Measurements from ENCODE around the gene TMSB4X. TPM values are rescaled to one million over a fixed set of nuclear protein-coding genes. Genes with fewer than 3 reads are reported as not detected.
"Not testable (repeated sequence)": the region's sequence is repeated elsewhere in the genome, so short reads cannot be mapped to it uniquely, and the experiment has no call there.

The TMSB4X gene
- total RNA-seq, 2 experiments from 2014 or later, result 10,813 to 11,021 TPM

GRCh38 chrX:13005661-13006473 lies 31.0 kb downstream of the TMSB4X start:
- Mint-ChIP-seq H3K4me1 (peaks cover 79% of the 10 kb centered on the region), H3K27me3 (no peaks in the 10 kb centered on the region), H3K27ac (peak overlapping the region; percentile 97), H3K9me3 (no peaks in the 10 kb centered on the region), H3K4me3 (peak overlapping the region; percentile 55), H3K36me3 (ENCODE audit: low read depth) (no peaks in the 10 kb centered on the region)
- ChIA-PET POLR2A (interaction anchor here (0.7 to 20.8 kb wide), 11 partner anchors 6 to 81 kb away, joined by 3 to 693 read pairs (median 5); partner anchors contain the start of gene TMSB4X), CTCF (interaction anchor here (0.6 to 2.4 kb wide), 10 partner anchors 28 to 382 kb away, joined by 3 to 9 read pairs (median 4); no protein-coding TSS in a partner anchor)
- no peak for DNase-seq

GRCh38 chrX:13007519-13008188 lies 32.7 kb downstream of the TMSB4X start:
- H3K27ac Mint-ChIP-seq, result peak overlapping the region; percentile 44
- ChIA-PET CTCF (interaction anchor here (1.3 to 1.6 kb wide), 2 partner anchors 30 to 85 kb away, joined by 3 read pairs; no protein-coding TSS in a partner anchor), POLR2A (interaction anchor here (2.0 to 20.8 kb wide), 4 partner anchors 28 to 79 kb away, joined by 6 to 693 read pairs (median 194); partner anchors contain the start of gene TMSB4X)
- no peak for DNase-seq
- H3K36me3 Mint-ChIP-seq (ENCODE audit: low read depth), result no peaks in the 10 kb centered on the region
- H3K27me3 Mint-ChIP-seq, result no peaks in the 10 kb centered on the region
- no peak overlapping the region for H3K4me3 Mint-ChIP-seq
- peaks cover 76% of the 10 kb centered on the region for H3K4me1 Mint-ChIP-seq
- H3K9me3 Mint-ChIP-seq, result no peaks in the 10 kb centered on the region

DNA sequence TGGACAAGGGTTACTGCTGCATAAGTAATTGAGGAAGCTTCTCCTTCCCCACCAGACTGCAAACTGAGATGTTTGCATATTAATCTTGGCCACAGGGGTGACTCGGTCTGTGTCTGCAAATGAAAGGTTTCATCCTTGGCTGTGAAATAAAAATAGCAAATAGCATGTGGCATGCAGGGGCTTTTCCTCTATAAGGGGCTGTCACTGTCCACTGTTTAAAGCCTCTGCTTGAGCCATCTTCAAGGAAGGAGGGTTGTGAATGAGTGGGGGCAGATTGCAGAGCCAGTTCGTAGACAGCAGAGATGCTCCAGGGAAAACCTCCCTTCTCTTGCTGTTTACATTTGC lies 33.3 kb downstream of the TMSB4X start:
- Mint-ChIP-seq H3K9me3 (no peaks in the 10 kb centered on the region), H3K4me1 (peaks cover 76% of the 10 kb centered on the region), H3K36me3 (ENCODE audit: low read depth) (no peaks in the 10 kb centered on the region), H3K4me3 (no peak overlapping the region), H3K27me3 (no peaks in the 10 kb centered on the region), H3K27ac (peak overlapping the region; percentile 44)
- POLR2A ChIA-PET, result interaction anchor here (2.0 to 20.8 kb wide), 4 partner anchors 29 to 78 kb away, joined by 6 to 693 read pairs (median 194); partner anchors contain the start of gene TMSB4X
- CTCF ChIA-PET, result interaction anchor here (1.6 kb wide), 1 partner anchor 85 kb away, joined by 3 read pairs; no protein-coding TSS in a partner anchor
- no peak for DNase-seq

DNA sequence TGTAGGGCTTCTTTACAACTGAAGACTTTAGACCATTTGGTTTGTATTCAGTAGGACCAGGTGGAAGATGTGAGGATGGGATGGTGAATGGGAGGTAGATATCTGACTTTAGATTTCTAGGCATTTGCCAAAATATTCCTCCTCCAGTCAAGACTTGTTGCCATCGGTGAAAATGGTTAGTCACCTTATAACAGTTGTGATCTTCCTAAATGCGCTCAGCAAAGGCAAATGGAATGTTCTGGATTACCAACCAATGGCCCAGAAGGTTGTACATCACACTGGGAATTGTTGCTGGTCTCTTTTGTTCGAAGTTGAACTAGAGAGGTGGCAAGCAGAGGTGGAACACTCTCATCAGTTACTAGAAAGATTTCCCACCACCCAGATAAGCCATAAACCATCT lies 33.9 kb downstream of the TMSB4X start:
- H3K27me3 Mint-ChIP-seq, result no peaks in the 10 kb centered on the region
- H3K36me3 Mint-ChIP-seq (ENCODE audit: low read depth), result no peaks in the 10 kb centered on the region
- no peak overlapping the region for H3K27ac Mint-ChIP-seq
- H3K9me3 Mint-ChIP-seq, result no peaks in the 10 kb centered on the region
- H3K4me3 Mint-ChIP-seq, result no peak overlapping the region
- CTCF ChIA-PET, result interaction anchor here (0.6 to 1.6 kb wide), 2 partner anchors 84 to 169 kb away, joined by 3 to 4 read pairs; no protein-coding TSS in a partner anchor
- POLR2A ChIA-PET, result interaction anchor here (2.0 to 20.8 kb wide), 5 partner anchors 8 to 78 kb away, joined by 6 to 693 read pairs (median 77); partner anchors contain the start of gene TMSB4X
- DNase-seq, result no peak
- H3K4me1 Mint-ChIP-seq, result peaks cover 77% of the 10 kb centered on the region

DNA sequence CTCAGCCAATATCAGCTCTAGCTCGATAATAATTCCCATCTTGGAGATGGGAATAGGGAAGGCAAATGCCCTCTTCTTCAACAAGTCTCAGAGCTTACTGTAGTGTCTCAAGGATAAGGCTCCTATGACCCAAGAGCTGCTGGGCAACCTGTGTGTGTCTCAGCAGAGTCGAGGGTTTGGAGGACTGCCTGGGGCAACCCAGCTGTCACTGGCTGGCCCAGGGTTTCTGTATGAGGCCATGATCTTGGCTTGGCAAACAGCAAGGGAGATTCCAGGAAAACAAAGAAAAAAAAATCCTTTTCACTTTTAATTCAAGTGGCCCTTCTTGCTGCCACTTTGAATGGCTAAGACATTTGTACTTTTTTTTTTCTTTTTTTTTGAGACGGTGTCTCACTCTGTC lies 34.4 kb downstream of the TMSB4X start:
- DNase-seq, result no peak
- ChIA-PET POLR2A (interaction anchor here (2.1 to 20.8 kb wide), 4 partner anchors 8 to 77 kb away, joined by 6 to 693 read pairs (median 228); partner anchors contain the start of gene TMSB4X), CTCF (interaction anchor here (1.6 kb wide), 1 partner anchor 83 kb away, joined by 3 read pairs; no protein-coding TSS in a partner anchor)
- H3K4me3 Mint-ChIP-seq, result no peak overlapping the region
- no peaks in the 10 kb centered on the region for H3K36me3 Mint-ChIP-seq (ENCODE audit: low read depth)
- peaks cover 81% of the 10 kb centered on the region for H3K4me1 Mint-ChIP-seq
- H3K27me3 Mint-ChIP-seq, result no peaks in the 10 kb centered on the region
- H3K27ac Mint-ChIP-seq, result no peak overlapping the region
- H3K9me3 Mint-ChIP-seq, result no peaks in the 10 kb centered on the region

GRCh38 chrX:13009844-13010243 lies 34.9 kb downstream of the TMSB4X start:
- Mint-ChIP-seq H3K4me3 (no peak overlapping the region), H3K27ac (no peak overlapping the region), H3K36me3 (ENCODE audit: low read depth) (no peaks in the 10 kb centered on the region), H3K9me3 (no peaks in the 10 kb centered on the region), H3K27me3 (no peaks in the 10 kb centered on the region), H3K4me1 (peaks cover 82% of the 10 kb centered on the region)
- ChIA-PET POLR2A (interaction anchor here (0.8 to 20.8 kb wide), 6 partner anchors 9 to 82 kb away, joined by 3 to 693 read pairs (median 42); partner anchors contain the start of gene TMSB4X), CTCF (no interaction called here)
- no peak for DNase-seq

DNA sequence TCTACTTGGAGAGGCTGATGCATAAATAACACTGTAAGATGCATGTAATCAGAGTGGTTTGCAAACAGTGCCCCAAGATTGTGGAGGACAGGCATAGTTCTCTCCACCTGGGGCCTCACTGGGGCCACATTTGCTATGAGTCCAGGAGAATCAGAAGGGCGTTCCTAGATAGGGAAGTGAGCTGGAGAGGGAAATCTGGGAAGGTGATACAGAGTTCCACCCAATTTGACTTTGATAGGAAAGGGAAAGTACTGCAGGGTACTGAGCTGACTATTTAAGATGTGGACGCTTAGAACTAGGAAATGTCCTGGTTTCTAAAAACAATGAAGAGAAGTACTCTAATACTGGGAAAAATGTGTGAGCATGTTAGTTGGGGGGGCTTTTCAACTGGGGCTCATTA lies 35.6 kb downstream of the TMSB4X start:
- H3K4me3 Mint-ChIP-seq, result no peak overlapping the region
- DNase-seq, result no peak
- no peak overlapping the region for H3K27ac Mint-ChIP-seq
- H3K9me3 Mint-ChIP-seq, result no peaks in the 10 kb centered on the region
- ChIA-PET POLR2A (interaction anchor here (0.8 to 20.8 kb wide), 4 partner anchors 9 to 81 kb away, joined by 3 to 693 read pairs (median 40); partner anchors contain the start of gene TMSB4X), CTCF (no interaction called here)
- H3K27me3 Mint-ChIP-seq, result no peaks in the 10 kb centered on the region
- peaks cover 2% of the 10 kb centered on the region for H3K36me3 Mint-ChIP-seq (ENCODE audit: low read depth)
- H3K4me1 Mint-ChIP-seq, result peaks cover 81% of the 10 kb centered on the region

DNA sequence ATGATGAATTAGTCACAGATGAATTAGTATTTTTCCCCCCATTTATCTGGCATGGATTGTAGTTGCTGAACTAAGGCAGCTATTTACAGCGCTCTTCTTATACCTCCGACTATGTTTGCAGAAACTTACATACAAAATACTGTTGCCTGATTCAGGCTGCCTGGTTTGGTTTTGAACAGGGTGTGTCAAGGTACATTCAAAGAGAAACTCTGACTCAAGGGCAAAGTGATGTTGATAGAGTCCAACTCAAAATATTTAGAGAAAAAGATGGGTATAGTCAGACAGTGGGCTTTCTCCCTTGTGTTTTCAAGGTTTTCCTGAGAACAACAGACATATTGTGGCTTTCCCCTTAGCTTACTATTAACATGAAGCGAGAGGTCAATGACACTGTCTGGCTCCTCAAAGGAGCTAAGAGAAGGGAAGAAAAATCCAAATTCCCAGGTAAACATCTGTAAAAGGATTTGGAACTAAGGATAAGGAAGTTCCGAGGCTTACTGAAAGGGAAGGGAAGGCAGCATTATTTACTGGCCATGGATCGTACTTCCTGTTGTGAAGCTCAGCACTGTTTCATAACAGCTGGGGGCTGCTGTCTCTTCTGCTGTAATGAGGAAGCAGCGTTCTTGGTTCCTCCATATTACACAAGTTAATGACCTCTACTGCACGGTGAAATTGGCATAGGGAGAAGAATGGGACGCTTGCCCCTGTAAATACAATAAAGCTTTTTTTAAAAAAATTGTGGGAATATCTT lies 38.6 kb downstream of the TMSB4X start:
- no peaks in the 10 kb centered on the region for H3K27me3 Mint-ChIP-seq
- H3K4me1 Mint-ChIP-seq, result peaks cover 66% of the 10 kb centered on the region
- peak overlapping the region; percentile 84 for H3K27ac Mint-ChIP-seq
- peaks cover 6% of the 10 kb centered on the region for H3K36me3 Mint-ChIP-seq (ENCODE audit: low read depth)
- ChIA-PET POLR2A (interaction anchor here (0.6 to 20.8 kb wide), 21 partner anchors 8 to 721 kb away, joined by 3 to 693 read pairs (median 4); partner anchors contain the start of genes FAM9C, OFD1, TMSB4X and TRAPPC2), CTCF (interaction anchor here (0.9 to 1.6 kb wide), 5 partner anchors 10 to 78 kb away, joined by 3 to 11 read pairs (median 5); no protein-coding TSS in a partner anchor)
- no peaks in the 10 kb centered on the region for H3K9me3 Mint-ChIP-seq
- no peak for DNase-seq
- H3K4me3 Mint-ChIP-seq, result peak overlapping the region; percentile 6

DNA sequence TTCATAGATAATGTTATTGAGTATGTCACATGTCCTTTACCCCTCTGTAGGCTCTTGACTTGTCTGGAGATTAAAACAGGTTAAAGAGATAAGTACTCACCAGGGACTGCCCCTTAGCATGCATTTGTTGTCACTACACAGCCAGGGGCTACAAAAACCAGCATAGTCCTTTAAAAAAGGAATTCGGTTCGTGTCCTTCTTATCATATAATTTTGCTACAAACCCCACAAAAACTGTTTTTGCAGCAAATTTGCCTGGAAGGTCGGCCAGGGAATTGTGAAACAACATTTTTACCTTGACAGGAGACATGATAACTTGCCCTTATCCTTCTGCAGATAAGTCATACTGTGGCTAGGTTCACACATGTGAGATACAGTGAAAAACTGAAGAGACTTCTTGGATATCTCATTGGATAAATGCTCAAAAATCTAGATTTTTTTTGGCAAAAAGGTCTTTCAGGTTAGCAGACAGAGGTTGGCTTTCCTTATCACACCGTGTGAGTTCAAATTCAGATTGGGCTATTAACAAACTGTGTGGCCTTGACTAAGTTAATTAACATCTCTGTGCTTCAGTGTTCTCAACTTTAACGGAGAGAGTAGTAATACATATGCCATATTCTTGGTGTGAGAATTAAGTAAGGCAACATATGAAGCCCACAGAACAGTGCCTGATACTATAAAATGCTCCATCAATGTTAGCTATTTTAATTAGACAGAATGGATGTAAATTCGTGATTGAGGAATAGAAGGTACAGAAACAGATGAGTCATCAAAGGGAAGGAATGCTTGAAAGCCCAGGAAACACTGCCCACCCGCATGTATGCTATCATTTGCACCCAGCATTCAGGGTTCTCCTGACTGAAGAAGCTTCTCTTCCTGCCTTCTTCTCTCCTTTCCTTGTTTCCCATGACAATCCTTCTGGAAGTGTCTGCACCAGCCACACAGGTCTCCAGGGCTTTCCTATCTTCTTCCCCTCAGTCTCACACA lies 39.5 kb downstream of the TMSB4X start:
- DNase-seq, result no peak
- no peak overlapping the region for H3K4me3 Mint-ChIP-seq
- H3K36me3 Mint-ChIP-seq (ENCODE audit: low read depth), result peaks cover 6% of the 10 kb centered on the region
- H3K9me3 Mint-ChIP-seq, result no peaks in the 10 kb centered on the region
- H3K4me1 Mint-ChIP-seq, result peaks cover 60% of the 10 kb centered on the region
- CTCF ChIA-PET, result interaction anchor here (0.9 to 1.6 kb wide), 5 partner anchors 11 to 77 kb away, joined by 3 to 11 read pairs (median 5); no protein-coding TSS in a partner anchor
- POLR2A ChIA-PET, result interaction anchor here (0.9 to 20.8 kb wide), 18 partner anchors 8 to 720 kb away, joined by 3 to 693 read pairs (median 4); partner anchors contain the start of genes FAM9C, OFD1, TMSB4X and TRAPPC2
- H3K27ac Mint-ChIP-seq, result peak overlapping the region; percentile 84
- H3K27me3 Mint-ChIP-seq, result no peaks in the 10 kb centered on the region

- Mint-ChIP-seq H3K4me3 (no peak overlapping the region), H3K9me3 (no peaks in the 10 kb centered on the region), H3K4me1 (peaks cover 55% of the 10 kb centered on the region), H3K27me3 (no peaks in the 10 kb centered on the region), H3K27ac (no peak overlapping the region), H3K36me3 (ENCODE audit: low read depth) (peaks cover 6% of the 10 kb centered on the region)
- POLR2A ChIA-PET, result interaction anchor here (1.0 to 3.0 kb wide), 3 partner anchors 40 to 76 kb away, joined by 3 to 28 read pairs (median 3); no protein-coding TSS in a partner anchor
- DNase-seq, result no peak
- CTCF ChIA-PET, result no interaction called here
These were observed 40.8 kb downstream of the TMSB4X start for GRCh38 chrX:13015536-13016236.

- H3K27ac Mint-ChIP-seq; POLR2A ChIA-PET; H3K27me3 Mint-ChIP-seq; DNase-seq; H3K4me3 Mint-ChIP-seq; CTCF ChIA-PET; H3K36me3 Mint-ChIP-seq (ENCODE audit: low read depth); H3K9me3 Mint-ChIP-seq: not testable (repeated sequence)
- H3K4me1 Mint-ChIP-seq, result peaks cover 49% of the 10 kb centered on the region
These were observed 41.8 kb downstream of the TMSB4X start for GRCh38 chrX:13016731-13017130.

Data from activated CD4-positive, alpha-beta memory T cell treated with anti-CD3 and anti-CD28 coated beads, Interleukin-2, amount 10 ng/mL, durations not matched to agents 7 days and 5 days (primary cell).